Caco-2 (cell line): Measurements from ENCODE around the gene SCFD2. TPM values are rescaled to one million over a fixed set of nuclear protein-coding genes. Genes with fewer than 3 reads are reported as not detected.

Experiments
- BruUV-seq: library from RNA; stranded (reverse); fragments of 400-500 nt; replicated peaks from 2 replicates; lab custom pipeline; 2021; lab: Mats Ljungman, UMichigan
- CTCF ChIA-PET: fragments of 300-600 bp; sonication (Branson Sonifier 250); formaldehyde crosslinking; loops from one replicate; lab custom pipeline; 2022; ENCODE audit warnings: antibody characterized with exemption; lab: Charles Lee
- POLR2A ChIA-PET: fragments of 300-600 bp; sonication (Branson Sonifier 250); formaldehyde crosslinking; loops from one replicate; lab custom pipeline; 2022; ENCODE audit warnings: antibody characterized with exemption; lab: Charles Lee
- DNase-seq, 2 experiments: peaks; one replicate each; pipeline versions ENCODE4 v3.0.0 to v3.0.0-alpha.2; 2020 to 2022
- H3K27me3 ChIP-seq: replicated peaks from 2 replicates; pipeline ENCODE4 v1.6.0; 2011; ENCODE audit warnings: low read length; ENCODE audit not compliant: control insufficient read depth, insufficient read depth
- H3K36me3 ChIP-seq: 2 replicates; pipeline ENCODE4 v1.5.1; 2011; ENCODE audit warnings: low read length; ENCODE audit not compliant: control insufficient read depth, insufficient read depth
- H3K4me1 ChIP-seq: fragments of 250-450 bp; sonication (Bioruptor Pico); 2 replicates; pipeline ENCODE4 v1.5.1; 2020; ENCODE audit warnings: mild to moderate bottlenecking
- H3K4me3 ChIP-seq: 2 replicates; pipeline ENCODE4 v1.5.1; 2011; ENCODE audit warnings: low read depth, mild to moderate bottlenecking, control low read depth, low read length
- H3K9me3 ChIP-seq: fragments of 250-450 bp; sonication (Bioruptor Pico); 2 replicates; pipeline ENCODE4 v1.5.1; 2020; ENCODE audit warnings: mild to moderate bottlenecking, moderate library complexity
- H3K27ac Mint-ChIP-seq: one replicate; pipeline ENCODE4 v1.8.0; 2022; ENCODE audit warnings: mixed read lengths; ENCODE audit not compliant: unreplicated experiment
- H3K27me3 Mint-ChIP-seq: one replicate; pipeline ENCODE4 v1.8.0; 2022; ENCODE audit warnings: mixed read lengths; ENCODE audit not compliant: insufficient read depth, unreplicated experiment
- H3K36me3 Mint-ChIP-seq: one replicate; pipeline ENCODE4 v1.8.0; 2022; ENCODE audit warnings: mild to moderate bottlenecking, mixed read lengths; ENCODE audit not compliant: insufficient read depth, unreplicated experiment
- H3K4me1 Mint-ChIP-seq: one replicate; pipeline ENCODE4 v1.8.0; 2022; ENCODE audit warnings: low read depth, mixed read lengths; ENCODE audit not compliant: unreplicated experiment
- H3K4me3 Mint-ChIP-seq: one replicate; pipeline ENCODE4 v1.8.0; 2022; ENCODE audit warnings: mild to moderate bottlenecking, moderate library complexity, mixed read lengths; ENCODE audit not compliant: unreplicated experiment
- H3K9me3 Mint-ChIP-seq: one replicate; pipeline ENCODE4 v1.8.0; 2022; ENCODE audit warnings: mixed read lengths; ENCODE audit not compliant: unreplicated experiment
- CTCF ChIP-seq, 2 experiments: fragments of 200-600 bp in 1 of 2; IDR thresholded peaks; 1 replicate in 1 of 2; 2 replicates in 1 of 2; pipeline versions ENCODE4 v1.5.1 to v1.8.0; 2011 to 2022; ENCODE audit warnings: antibody characterized with exemption in 1 of 2, control low read depth in 1 of 2, inconsistent platforms in 1 of 2, low read depth in 1 of 2, low read length in 1 of 2, mild to moderate bottlenecking in 1 of 2, moderate library complexity in 1 of 2; ENCODE audit not compliant: insufficient read depth in 1 of 2, severe bottlenecking in 1 of 2, unreplicated experiment in 1 of 2
- intact Hi-C: fragments of 100-400 bp; cut with micrococcal nuclease; formaldehyde crosslinking; loops from one replicate; pipeline ENCODE4 v1.10.0; 2022; ENCODE audit not compliant: unreplicated experiment
- total RNA-seq: library from RNA; stranded (reverse); gene quantifications from 2 replicates; pipeline ENCODE4 v1.2.3, GENCODE V29; 2022

Gene SCFD2
- total RNA-seq, 1 experiment from 2014 or later: 12.2 TPM

GRCh38 chr4:52877694-52878093, 488.2 kb downstream of the SCFD2 start:
- Histone ChIP-seq H3K27me3 (no peaks in the 10 kb centered on the region), H3K4me3 (no peak overlapping the region), H3K36me3 (no peaks in the 10 kb centered on the region), H3K9me3 (no peaks in the 10 kb centered on the region), H3K4me1 (peaks cover 7% of the 10 kb centered on the region; the same call in 1 of the 2 replicates)
- intact Hi-C loops: loop anchor here (10.0 kb wide), 1 partner anchor 333 kb away; no protein-coding TSS in a partner anchor
- no peaks in the 10 kb centered on the region for H3K27me3 Mint-ChIP-seq
- CTCF ChIA-PET: no interaction called here
- no TSS peak for BruUV-seq
- H3K9me3 Mint-ChIP-seq: peaks cover 11% of the 10 kb centered on the region
- no peak overlapping the region for H3K4me3 Mint-ChIP-seq
- no peak for TF ChIP-seq CTCF (IDR thresholded peaks at IDR 0.05; ENCODE audit: insufficient read depth in 1 of 2, low read depth in 1 of 2, low read length in 1 of 2, severe bottlenecking in 1 of 2, unreplicated experiment in 1 of 2)
- no peaks in the 10 kb centered on the region for H3K36me3 Mint-ChIP-seq
- H3K27ac Mint-ChIP-seq: no peak overlapping the region
- peaks cover 15% of the 10 kb centered on the region for H3K4me1 Mint-ChIP-seq
- POLR2A ChIA-PET: no interaction called here
- no peak for DNase-seq

- H3K36me3 Mint-ChIP-seq: no peaks in the 10 kb centered on the region
- Histone ChIP-seq H3K4me3 (no peak overlapping the region), H3K9me3 (no peaks in the 10 kb centered on the region), H3K36me3 (no peaks in the 10 kb centered on the region), H3K4me1 (0 out of 2 replicates have a peak, but pooled peaks cover 5% of the 10 kb centered on the region), H3K27me3 (no peaks in the 10 kb centered on the region)
- POLR2A ChIA-PET: no interaction called here
- H3K9me3 Mint-ChIP-seq: peaks cover 9% of the 10 kb centered on the region
- no peaks in the 10 kb centered on the region for H3K27me3 Mint-ChIP-seq
- CTCF ChIA-PET: no interaction called here
- no peak for DNase-seq
- TF ChIP-seq CTCF (IDR thresholded peaks at IDR 0.05; ENCODE audit: insufficient read depth in 1 of 2, low read depth in 1 of 2, low read length in 1 of 2, severe bottlenecking in 1 of 2, unreplicated experiment in 1 of 2): no peak
- intact Hi-C loops: loop anchor here (10.0 kb wide), 1 partner anchor 332 kb away; no protein-coding TSS in a partner anchor
- BruUV-seq: no TSS peak
- H3K4me1 Mint-ChIP-seq: peaks cover 15% of the 10 kb centered on the region
- no peak overlapping the region for H3K27ac Mint-ChIP-seq
- no peak overlapping the region for H3K4me3 Mint-ChIP-seq
These were observed 488.8 kb downstream of the SCFD2 start for GRCh38 chr4:52877036-52877435.

GRCh38 chr4:52876069-52876468, 489.8 kb downstream of the SCFD2 start:
- BruUV-seq: no TSS peak
- no peaks in the 10 kb centered on the region for H3K36me3 Mint-ChIP-seq
- H3K27ac Mint-ChIP-seq: no peak overlapping the region
- Histone ChIP-seq H3K36me3 (no peaks in the 10 kb centered on the region), H3K4me1 (0 out of 2 replicates have a peak, but pooled peaks cover 5% of the 10 kb centered on the region), H3K9me3 (no peaks in the 10 kb centered on the region), H3K4me3 (no peak overlapping the region), H3K27me3 (no peaks in the 10 kb centered on the region)
- intact Hi-C loops: loop anchor here (10.0 kb wide), 1 partner anchor 331 kb away; no protein-coding TSS in a partner anchor
- H3K4me1 Mint-ChIP-seq: peaks cover 11% of the 10 kb centered on the region
- POLR2A ChIA-PET: no interaction called here
- no peaks in the 10 kb centered on the region for H3K27me3 Mint-ChIP-seq
- no peak for TF ChIP-seq CTCF (IDR thresholded peaks at IDR 0.05; ENCODE audit: insufficient read depth in 1 of 2, low read depth in 1 of 2, low read length in 1 of 2, severe bottlenecking in 1 of 2, unreplicated experiment in 1 of 2)
- DNase-seq: no peak
- no peaks in the 10 kb centered on the region for H3K9me3 Mint-ChIP-seq
- no peak overlapping the region for H3K4me3 Mint-ChIP-seq
- CTCF ChIA-PET: no interaction called here
